ENCODE results near the gene TRIM14. TPM values are rescaled to one million over a fixed set of nuclear protein-coding genes. Genes with fewer than 3 reads are reported as not detected.

Gene TRIM14
- total RNA-seq, 1 donor from 2014 or later = 25.8 TPM

GRCh38 chr9:98034593-98035546 lies 84.2 kb downstream of the TRIM14 start:
- H3K9me3 ChIP-seq = no peaks in the 10 kb centered on the region
- H3K27me3 ChIP-seq = no peaks in the 10 kb centered on the region
- peaks cover 6% of the 10 kb centered on the region for H3K4me1 ChIP-seq
- no peak for TF ChIP-seq POLR2A (IDR thresholded peaks at IDR 0.05)
- TF ChIP-seq, protein P1, sequence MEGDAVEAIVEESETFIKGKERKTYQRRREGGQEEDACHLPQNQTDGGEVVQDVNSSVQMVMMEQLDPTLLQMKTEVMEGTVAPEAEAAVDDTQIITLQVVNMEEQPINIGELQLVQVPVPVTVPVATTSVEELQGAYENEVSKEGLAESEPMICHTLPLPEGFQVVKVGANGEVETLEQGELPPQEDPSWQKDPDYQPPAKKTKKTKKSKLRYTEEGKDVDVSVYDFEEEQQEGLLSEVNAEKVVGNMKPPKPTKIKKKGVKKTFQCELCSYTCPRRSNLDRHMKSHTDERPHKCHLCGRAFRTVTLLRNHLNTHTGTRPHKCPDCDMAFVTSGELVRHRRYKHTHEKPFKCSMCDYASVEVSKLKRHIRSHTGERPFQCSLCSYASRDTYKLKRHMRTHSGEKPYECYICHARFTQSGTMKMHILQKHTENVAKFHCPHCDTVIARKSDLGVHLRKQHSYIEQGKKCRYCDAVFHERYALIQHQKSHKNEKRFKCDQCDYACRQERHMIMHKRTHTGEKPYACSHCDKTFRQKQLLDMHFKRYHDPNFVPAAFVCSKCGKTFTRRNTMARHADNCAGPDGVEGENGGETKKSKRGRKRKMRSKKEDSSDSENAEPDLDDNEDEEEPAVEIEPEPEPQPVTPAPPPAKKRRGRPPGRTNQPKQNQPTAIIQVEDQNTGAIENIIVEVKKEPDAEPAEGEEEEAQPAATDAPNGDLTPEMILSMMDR (IDR thresholded peaks at IDR 0.05) = peak; percentile 56 to 81 (median 78)
- intact Hi-C loops (cut with DNase I) = loop anchor here (5.0 kb wide), 1 partner anchor 113 kb away; the partner anchor contains the start of gene TRMO
- DNase-seq (ENCODE audit: extremely low spot score in 2 of 2) = no peak
- no peak overlapping the region for H3K4me3 ChIP-seq
- H3K36me3 ChIP-seq = no peaks in the 10 kb centered on the region
- H3K27ac ChIP-seq = no peak overlapping the region

- no peak for DNase-seq (ENCODE audit: extremely low spot score in 2 of 2)
- H3K27me3 ChIP-seq = no peaks in the 10 kb centered on the region
Observed at GRCh38 chr9:98031935-98032334, 87.1 kb downstream of the TRIM14 start.

GRCh38 chr9:98031169-98031568 lies 87.9 kb downstream of the TRIM14 start:
- H3K27me3 ChIP-seq = no peaks in the 10 kb centered on the region
- H3K36me3 ChIP-seq = no peaks in the 10 kb centered on the region

More at GRCh38 chr9:98031935-98032334, 87.1 kb downstream of the TRIM14 start:
- Histone ChIP-seq H3K9me3 (no peaks in the 10 kb centered on the region), H3K27ac (no peak overlapping the region), H3K4me3 (no peak overlapping the region), H3K36me3 (no peaks in the 10 kb centered on the region), H3K4me1 (peaks cover 6% of the 10 kb centered on the region)
- intact Hi-C loops (cut with DNase I) = no loop called here
- TF ChIP-seq POLR2A (IDR thresholded peaks at IDR 0.05) (no peak), POLR2AphosphoS5 (IDR thresholded peaks at IDR 0.05; ENCODE audit: insufficient read depth in 1 of 2, low read depth in 1 of 2) (no peak)
- TF ChIP-seq, protein P1 (IDR thresholded peaks at IDR 0.05) = no peak

DNA sequence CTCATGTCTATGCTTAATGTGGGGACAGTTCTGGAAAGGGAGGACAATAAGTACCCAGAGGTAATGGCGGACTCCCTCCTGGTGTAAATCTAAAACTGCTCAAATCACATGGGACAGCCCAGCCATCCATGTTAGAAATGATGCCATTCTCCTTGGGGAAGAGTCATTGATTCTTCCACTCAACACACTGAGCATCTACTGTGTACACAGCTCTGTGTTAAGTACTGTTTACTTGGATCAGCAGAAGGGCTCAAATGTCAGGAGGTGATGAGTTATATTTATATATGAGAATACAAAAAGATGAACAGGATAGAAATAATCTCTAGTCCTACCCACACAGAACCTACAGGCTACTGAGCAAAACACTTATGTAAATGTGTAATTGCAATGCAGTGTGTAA lies 94.3 kb downstream of the TRIM14 start:
- TF ChIP-seq POLR2A (IDR thresholded peaks at IDR 0.05) = no peak
- TF ChIP-seq POLR2AphosphoS5 (IDR thresholded peaks at IDR 0.05; ENCODE audit: insufficient read depth in 1 of 2, low read depth in 1 of 2) = no peak
- TF ChIP-seq, protein P1 (IDR thresholded peaks at IDR 0.05) = no peak
- no peaks in the 10 kb centered on the region for H3K9me3 ChIP-seq
- H3K4me1 ChIP-seq = no peaks in the 10 kb centered on the region
- no peak for DNase-seq (ENCODE audit: extremely low spot score in 2 of 2)
- no peak overlapping the region for H3K27ac ChIP-seq
- H3K27me3 ChIP-seq = no peaks in the 10 kb centered on the region
- intact Hi-C loops (cut with DNase I) = no loop called here
- H3K4me3 ChIP-seq = no peak overlapping the region
- no peaks in the 10 kb centered on the region for H3K36me3 ChIP-seq

More at GRCh38 chr9:98031169-98031568, 87.9 kb downstream of the TRIM14 start:
- Histone ChIP-seq H3K4me1 (peaks cover 6% of the 10 kb centered on the region), H3K27ac (no peak overlapping the region), H3K9me3 (no peaks in the 10 kb centered on the region), H3K4me3 (no peak overlapping the region)
- intact Hi-C loops (cut with DNase I) = no loop called here
- no peak for DNase-seq (ENCODE audit: extremely low spot score in 2 of 2)
- TF ChIP-seq, protein P1 (IDR thresholded peaks at IDR 0.05) = no peak
- TF ChIP-seq POLR2AphosphoS5 (IDR thresholded peaks at IDR 0.05; ENCODE audit: insufficient read depth in 1 of 2, low read depth in 1 of 2) = no peak
- TF ChIP-seq POLR2A (IDR thresholded peaks at IDR 0.05) = no peak

GRCh38 chr9:98022447-98022846 lies 96.6 kb downstream of the TRIM14 start:
- DNase-seq (ENCODE audit: extremely low spot score in 2 of 2) = no peak
- intact Hi-C loops (cut with DNase I) = no loop called here
- Histone ChIP-seq H3K27me3 (no peaks in the 10 kb centered on the region), H3K9me3 (no peaks in the 10 kb centered on the region), H3K4me1 (no peaks in the 10 kb centered on the region), H3K36me3 (peaks cover 0 to 19% of the 10 kb centered on the region in 2 donors), H3K27ac (no peak overlapping the region), H3K4me3 (no peak overlapping the region)
- TF ChIP-seq, protein P1 (IDR thresholded peaks at IDR 0.05) = no peak
- TF ChIP-seq POLR2A (IDR thresholded peaks at IDR 0.05) (no peak), POLR2AphosphoS5 (IDR thresholded peaks at IDR 0.05; ENCODE audit: insufficient read depth in 1 of 2, low read depth in 1 of 2) (no peak)

All from vagina (tissue), 2 donors.